H9 (cell line): ENCODE data around the gene SLC25A25. TPM values are rescaled to one million over a fixed set of nuclear protein-coding genes. Genes with fewer than 3 reads are reported as not detected.

Source experiments
- DNase-seq: peaks from one replicate; pipeline ENCODE4 v3.0.0-alpha.2; 2017
- H2AFZ ChIP-seq: one replicate; pipeline ENCODE4 v1.6.1; 2013; ENCODE audit warnings: mild to moderate bottlenecking, low read length, control low read depth, moderate library complexity
- H2AK5ac ChIP-seq: 2 replicates; pipeline ENCODE4 v1.6.1; 2013; ENCODE audit warnings: low read length, control low read depth, mixed read lengths; ENCODE audit not compliant: insufficient read length
- H2BK120ac ChIP-seq: one replicate; pipeline ENCODE4 v1.6.1; 2013; ENCODE audit warnings: low read depth, mild to moderate bottlenecking, low read length, control low read depth, inconsistent platforms; ENCODE audit not compliant: poor library complexity, severe bottlenecking
- H2BK12ac ChIP-seq: 2 replicates; pipeline ENCODE4 v1.6.1; 2013; ENCODE audit warnings: low read length, control low read depth, mixed read lengths, low read depth; ENCODE audit not compliant: insufficient read length
- H2BK15ac ChIP-seq: 2 replicates; pipeline ENCODE4 v1.6.1; 2013; ENCODE audit warnings: low read depth, low read length, control low read depth
- H2BK20ac ChIP-seq: one replicate; pipeline ENCODE4 v1.6.1; 2013; ENCODE audit warnings: low read depth, mild to moderate bottlenecking, low read length, control low read depth, inconsistent platforms; ENCODE audit not compliant: poor library complexity, severe bottlenecking
- H2BK5ac ChIP-seq: 2 replicates; pipeline ENCODE4 v1.6.1; 2013; ENCODE audit warnings: low read length, control low read depth, mixed read lengths; ENCODE audit not compliant: insufficient read length
- H3K14ac ChIP-seq: 2 replicates; pipeline ENCODE4 v1.6.1; 2013; ENCODE audit warnings: low read length, control low read depth; ENCODE audit not compliant: insufficient read depth
- H3K18ac ChIP-seq: 2 replicates; pipeline ENCODE4 v1.6.1; 2013; ENCODE audit warnings: low read depth, mild to moderate bottlenecking, mixed read lengths, low read length, control low read depth; ENCODE audit not compliant: insufficient read length
- H3K23ac ChIP-seq: 2 replicates; pipeline ENCODE4 v1.6.1; 2013; ENCODE audit warnings: low read length, control low read depth, mixed read lengths, low read depth; ENCODE audit not compliant: insufficient read length
- H3K23me2 ChIP-seq: 2 replicates; pipeline ENCODE4 v1.6.1; 2013; ENCODE audit warnings: low read depth, mild to moderate bottlenecking, mixed read lengths, low read length, control low read depth; ENCODE audit not compliant: insufficient read length, poor library complexity, severe bottlenecking
- H3K27ac ChIP-seq: 2 replicates; pipeline ENCODE4 v1.5.1; 2013; ENCODE audit warnings: low read length, control low read depth, mixed read lengths, low read depth; ENCODE audit not compliant: insufficient read length
- H3K27me3 ChIP-seq: 2 replicates; pipeline ENCODE4 v1.6.1; 2013; ENCODE audit warnings: low read length, control low read depth, inconsistent platforms; ENCODE audit not compliant: insufficient read depth
- H3K4ac ChIP-seq: 2 replicates; pipeline ENCODE4 v1.6.1; 2013; ENCODE audit warnings: low read depth, mild to moderate bottlenecking, control low read depth, inconsistent platforms, low read length, moderate library complexity
- H3K4me1 ChIP-seq: 2 replicates; pipeline ENCODE4 v1.6.1; 2013; ENCODE audit warnings: low read length, control low read depth, inconsistent platforms; ENCODE audit not compliant: insufficient read depth
- H3K4me2 ChIP-seq: 2 replicates; pipeline ENCODE4 v1.6.1; 2013; ENCODE audit warnings: low read length, control low read depth, mixed read lengths; ENCODE audit not compliant: insufficient read length, insufficient read depth
- H3K56ac ChIP-seq: 2 replicates; pipeline ENCODE4 v1.6.1; 2013; ENCODE audit warnings: low read depth, mild to moderate bottlenecking, mixed read lengths, low read length, control low read depth; ENCODE audit not compliant: insufficient read length
- H3K79me1 ChIP-seq: 2 replicates; pipeline ENCODE4 v1.6.1; 2013; ENCODE audit warnings: low read depth, mild to moderate bottlenecking, moderate library complexity, low read length, control low read depth, inconsistent platforms; ENCODE audit not compliant: insufficient read depth, poor library complexity, severe bottlenecking
- H3K79me2 ChIP-seq: 2 replicates; pipeline ENCODE4 v1.6.1; 2013; ENCODE audit warnings: low read length, control low read depth, inconsistent platforms; ENCODE audit not compliant: insufficient read depth
- H3K9ac ChIP-seq: 2 replicates; pipeline ENCODE4 v1.6.1; 2013; ENCODE audit warnings: low read length, control low read depth, mixed read lengths; ENCODE audit not compliant: insufficient read length; ENCODE audit errors: extremely low read depth
- H3K9me3 ChIP-seq: one replicate; pipeline ENCODE4 v1.6.1; 2013; ENCODE audit warnings: low read depth, low read length, inconsistent platforms; ENCODE audit not compliant: control insufficient read depth
- H3T11ph ChIP-seq: one replicate; pipeline ENCODE4 v1.6.1; 2013; ENCODE audit warnings: mild to moderate bottlenecking, low read length, control low read depth, inconsistent platforms
- H4K20me1 ChIP-seq: one replicate; pipeline ENCODE4 v1.6.1; 2013; ENCODE audit not compliant: control insufficient read depth, insufficient read length, insufficient read depth
- H4K5ac ChIP-seq: 2 replicates; pipeline ENCODE4 v1.6.1; 2013; ENCODE audit warnings: low read depth, mild to moderate bottlenecking, mixed read lengths, low read length, control low read depth; ENCODE audit not compliant: insufficient read length
- H4K8ac ChIP-seq: replicated peaks from 2 replicates; pipeline ENCODE4 v1.6.1; 2013; ENCODE audit warnings: low read length, control low read depth, mixed read lengths, low read depth; ENCODE audit not compliant: insufficient read length
- H4K91ac ChIP-seq: 2 replicates; pipeline ENCODE4 v1.6.1; 2013; ENCODE audit warnings: low read depth, mild to moderate bottlenecking, moderate library complexity, mixed read lengths, low read length, control low read depth; ENCODE audit not compliant: insufficient read length
- H3K27ac Mint-ChIP-seq, 3 experiments: 2 replicates in 2 of 3; 3 replicates in 1 of 3; pipeline ENCODE4 v1.8.0; 2020 to 2021; ENCODE audit warnings: mixed read lengths in 3 of 3, mild to moderate bottlenecking in 1 of 3, moderate library complexity in 1 of 3
- H3K27me3 Mint-ChIP-seq: 2 replicates; pipeline ENCODE4 v1.8.0; 2021; ENCODE audit warnings: low read depth, mild to moderate bottlenecking, moderate library complexity, mixed read lengths
- H3K36me3 Mint-ChIP-seq, 3 experiments: 2 replicates in 2 of 3; 3 replicates in 1 of 3; pipeline ENCODE4 v1.8.0; 2020 to 2021; ENCODE audit warnings: low read depth in 3 of 3, mixed read lengths in 3 of 3; ENCODE audit not compliant: insufficient read depth in 1 of 3
- H3K4me1 Mint-ChIP-seq, 2 experiments: 2 replicates each; pipeline ENCODE4 v1.8.0; 2020; ENCODE audit warnings: mixed read lengths in 2 of 2
- H3K4me3 Mint-ChIP-seq, 2 experiments: 2 replicates in 1 of 2; 3 replicates in 1 of 2; pipeline ENCODE4 v1.8.0; 2020 to 2021; ENCODE audit warnings: mild to moderate bottlenecking in 2 of 2, mixed read lengths in 2 of 2, moderate library complexity in 1 of 2
- H3K9me3 Mint-ChIP-seq, 2 experiments: 2 replicates in 1 of 2; 3 replicates in 1 of 2; pipeline ENCODE4 v1.8.0; 2020; ENCODE audit warnings: mild to moderate bottlenecking in 2 of 2, mixed read lengths in 2 of 2, moderate library complexity in 1 of 2
- WGBS: extraction: QIAGEN DNeasy Blood & Tissue Kit; methylation state at CpG from one replicate; pipeline ENCODE4 v1.1.7; 2013; ENCODE audit warnings: missing lambda C conversion rate, low lambda C conversion rate, mixed read lengths; ENCODE audit not compliant: insufficient read length; ENCODE audit errors: extremely low coverage; 5-methylcytosine and 5-hydroxymethylcytosine counted together
- total RNA-seq: library from RNA; stranded (reverse); gene quantifications from 2 replicates; pipeline ENCODE4 v1.2.1, GENCODE V29; 2021
- TF ChIP-seq, protein P1 (sequence below): fragments of 200-600 bp; sonication (generic); conservative IDR thresholded peaks from 3 replicates; pipeline ENCODE4 v1.8.0; 2021; ENCODE audit warnings: antibody characterized with exemption, mild to moderate bottlenecking

SLC25A25 gene
- total RNA-seq, 1 experiment from 2014 or later = 16.9 TPM

DNA sequence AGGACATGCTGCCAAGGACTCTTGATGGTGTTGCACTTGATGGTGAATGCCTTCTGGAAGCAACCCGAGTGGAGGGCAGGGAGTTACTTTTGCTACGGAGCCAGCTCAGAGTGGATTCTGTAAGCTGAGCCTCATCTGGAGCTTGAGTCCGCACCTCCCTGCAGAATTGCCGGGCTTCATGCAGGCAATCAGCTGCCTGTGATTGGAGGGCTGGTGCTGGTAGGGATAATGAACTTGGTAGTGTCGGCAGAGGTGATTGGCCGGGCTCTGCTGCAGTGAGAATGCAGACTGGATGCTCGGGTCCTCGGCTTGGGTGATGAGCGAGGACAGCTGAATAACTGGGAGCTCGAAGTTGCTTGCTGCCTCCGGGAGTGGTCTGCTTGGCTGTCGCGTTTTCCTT lies 23.1 kb downstream of the SLC25A25 start:
- peaks cover 8% of the 10 kb centered on the region for H3K79me1 ChIP-seq
- H4K20me1 ChIP-seq = no peaks in the 10 kb centered on the region
- Mint-ChIP-seq H3K36me3 (peaks cover 0 to 3% (median 0%) of the 10 kb centered on the region in 3 experiments; a peak in 2 of 7 replicates), H3K27me3 (no peaks in the 10 kb centered on the region), H3K9me3 (no peaks in the 10 kb centered on the region), H3K4me1 (peaks cover 16 to 22% of the 10 kb centered on the region in 2 experiments), H3K4me3 (peak overlapping the region in 1 of 2 experiments; percentile 40; a peak in 4 of 5 replicates), H3K27ac (peak overlapping the region; percentile 53 to 68 (median 57); a peak in 4 of 7 replicates)
- no peak overlapping the region for H3K4me2 ChIP-seq
- H3K18ac ChIP-seq = no peak overlapping the region
- H4K8ac ChIP-seq = no peak overlapping the region
- H3K23ac ChIP-seq = no peak overlapping the region
- H3K79me2 ChIP-seq = no peaks in the 10 kb centered on the region; the same call in 1 of the 2 replicates
- H3K27ac ChIP-seq = no peak overlapping the region
- H3K9ac ChIP-seq = no peak overlapping the region
- no peaks in the 10 kb centered on the region for H3K9me3 ChIP-seq
- H3K23me2 ChIP-seq = no peaks in the 10 kb centered on the region
- no peak overlapping the region for H2AK5ac ChIP-seq
- H3T11ph ChIP-seq = no peak overlapping the region
- H4K91ac ChIP-seq = no peak overlapping the region
- no peak overlapping the region for H2AFZ ChIP-seq
- WGBS = no CpG with 5 or more reads among the region's 13 CpGs
- H4K5ac ChIP-seq = no peak overlapping the region
- no peak overlapping the region; the same call in 1 of the 2 replicates for H3K14ac ChIP-seq
- H2BK5ac ChIP-seq = no peak overlapping the region
- no peaks in the 10 kb centered on the region for H3K27me3 ChIP-seq
- H2BK12ac ChIP-seq = no peak overlapping the region
- no peaks in the 10 kb centered on the region for H3K4me1 ChIP-seq
- no peak overlapping the region for H2BK120ac ChIP-seq
- H3K56ac ChIP-seq = no peak overlapping the region
- TF ChIP-seq, protein P1, sequence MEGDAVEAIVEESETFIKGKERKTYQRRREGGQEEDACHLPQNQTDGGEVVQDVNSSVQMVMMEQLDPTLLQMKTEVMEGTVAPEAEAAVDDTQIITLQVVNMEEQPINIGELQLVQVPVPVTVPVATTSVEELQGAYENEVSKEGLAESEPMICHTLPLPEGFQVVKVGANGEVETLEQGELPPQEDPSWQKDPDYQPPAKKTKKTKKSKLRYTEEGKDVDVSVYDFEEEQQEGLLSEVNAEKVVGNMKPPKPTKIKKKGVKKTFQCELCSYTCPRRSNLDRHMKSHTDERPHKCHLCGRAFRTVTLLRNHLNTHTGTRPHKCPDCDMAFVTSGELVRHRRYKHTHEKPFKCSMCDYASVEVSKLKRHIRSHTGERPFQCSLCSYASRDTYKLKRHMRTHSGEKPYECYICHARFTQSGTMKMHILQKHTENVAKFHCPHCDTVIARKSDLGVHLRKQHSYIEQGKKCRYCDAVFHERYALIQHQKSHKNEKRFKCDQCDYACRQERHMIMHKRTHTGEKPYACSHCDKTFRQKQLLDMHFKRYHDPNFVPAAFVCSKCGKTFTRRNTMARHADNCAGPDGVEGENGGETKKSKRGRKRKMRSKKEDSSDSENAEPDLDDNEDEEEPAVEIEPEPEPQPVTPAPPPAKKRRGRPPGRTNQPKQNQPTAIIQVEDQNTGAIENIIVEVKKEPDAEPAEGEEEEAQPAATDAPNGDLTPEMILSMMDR = no peak
- DNase-seq = peak; percentile 91
- H2BK15ac ChIP-seq = no peak overlapping the region
- no peak overlapping the region for H3K4ac ChIP-seq
- H2BK20ac ChIP-seq = no peak overlapping the region
